Neural cell (in vitro differentiated cells): Measurements from ENCODE around the gene MALSU1. TPM values are rescaled to one million over a fixed set of nuclear protein-coding genes. Genes with fewer than 3 reads are reported as not detected.

ENCODE experiments used
- H2AFZ ChIP-seq: fragments of 200-600, 300-800 bp; sonication (generic), shearing (Covaris generic); 2 replicates; pipeline ENCODE4 v1.6.0; 2014; ENCODE audit warnings: low read depth, mild to moderate bottlenecking, antibody characterized with exemption, low read length, moderate library complexity
- H3F3A ChIP-seq: fragments of 200-600 bp; shearing (Covaris generic); 2 replicates; pipeline ENCODE4 v1.6.1; 2016; ENCODE audit warnings: mild to moderate bottlenecking, moderate library complexity, mixed read lengths, antibody characterized with exemption, low read length; ENCODE audit not compliant: insufficient read depth, poor library complexity, severe bottlenecking
- H3K27ac ChIP-seq: fragments of 200-600, 300-800 bp; sonication (generic), shearing (Covaris generic); 2 replicates; pipeline ENCODE4 v1.5.1; 2014; ENCODE audit warnings: mild to moderate bottlenecking, low read length, moderate library complexity
- H3K27me3 ChIP-seq: fragments of 300-800, 200-600 bp; sonication (generic), shearing (Covaris generic); 2 replicates; pipeline ENCODE4 v1.6.0; 2014; ENCODE audit warnings: mild to moderate bottlenecking, low read depth, low read length, moderate library complexity; ENCODE audit not compliant: insufficient read depth
- H3K36me3 ChIP-seq: fragments of 300-800, 200-600 bp; sonication (generic), shearing (Covaris generic); 2 replicates; pipeline ENCODE4 v1.5.1; 2014; ENCODE audit warnings: mild to moderate bottlenecking, antibody characterized with exemption, low read length, moderate library complexity; ENCODE audit not compliant: insufficient read depth
- H3K4me2 ChIP-seq: fragments of 300-800, 200-600 bp; sonication (generic), shearing (Covaris generic); 2 replicates; pipeline ENCODE4 v1.6.0; 2014; ENCODE audit warnings: mild to moderate bottlenecking, low read length
- H3K4me3 ChIP-seq: fragments of 300-800, 200-600 bp; sonication (generic), shearing (Covaris generic); 2 replicates; pipeline ENCODE4 v1.5.1; 2014; ENCODE audit warnings: mild to moderate bottlenecking, low read length, moderate library complexity
- H3K79me2 ChIP-seq: fragments of 200-600 bp; shearing (Covaris generic); replicated peaks from 2 replicates; pipeline ENCODE4 v1.6.0; 2014; ENCODE audit warnings: mild to moderate bottlenecking, low read length, moderate library complexity; ENCODE audit not compliant: insufficient read depth
- H3K9ac ChIP-seq: fragments of 300-800, 200-600 bp; sonication (generic), shearing (Covaris generic); 2 replicates; pipeline ENCODE4 v1.6.1; 2016; ENCODE audit warnings: mild to moderate bottlenecking, low read length, mixed read lengths
- H3K9me2 ChIP-seq: fragments of 200-600 bp; shearing (Covaris generic); 2 replicates; pipeline ENCODE4 v1.6.1; 2016; ENCODE audit warnings: mild to moderate bottlenecking, low read length, mixed read lengths; ENCODE audit not compliant: insufficient read depth
- H3K9me3 ChIP-seq: fragments of 200-600, 300-800 bp; sonication (generic), shearing (Covaris generic); 2 replicates; pipeline ENCODE4 v1.6.1; 2016; ENCODE audit warnings: mild to moderate bottlenecking, mixed run types, low read length, moderate library complexity, mixed read lengths
- H4K20me1 ChIP-seq: fragments of 200-600 bp; shearing (Covaris generic); 2 replicates; pipeline ENCODE4 v1.6.1; 2016; ENCODE audit warnings: mild to moderate bottlenecking, mixed run types; ENCODE audit not compliant: insufficient read depth
- EP300 ChIP-seq: fragments of 450-650 bp; conservative IDR thresholded peaks from 2 replicates; pipeline ENCODE4 v1.6.1; 2014; ENCODE audit warnings: antibody characterized with exemption, mild to moderate bottlenecking, moderate library complexity; ENCODE audit not compliant: poor library complexity, severe bottlenecking
- EZH2 ChIP-seq: fragments of 200-600, 300-800 bp; shearing (Covaris generic), sonication (generic); IDR thresholded peaks from 2 replicates; pipeline ENCODE4 v1.6.1; 2014; ENCODE audit warnings: antibody characterized with exemption, low read length, borderline replicate concordance, mild to moderate bottlenecking; ENCODE audit not compliant: insufficient read depth, poor library complexity, severe bottlenecking
- MXI1 ChIP-seq: fragments of 450-650 bp; conservative IDR thresholded peaks from 2 replicates; pipeline ENCODE4 v1.6.1; 2014; ENCODE audit warnings: antibody characterized with exemption, mild to moderate bottlenecking; ENCODE audit not compliant: poor library complexity, severe bottlenecking
- POLR2AphosphoS5 ChIP-seq: IDR thresholded peaks from 2 replicates; pipeline ENCODE4 v1.6.1; 2012
- RAD21 ChIP-seq: fragments of 450-650 bp; conservative IDR thresholded peaks from 2 replicates; pipeline ENCODE4 v1.6.1; 2014; ENCODE audit warnings: antibody characterized with exemption, mild to moderate bottlenecking, moderate library complexity
- REST ChIP-seq: IDR thresholded peaks from 2 replicates; pipeline ENCODE4 v1.6.1; 2012; ENCODE audit warnings: borderline replicate concordance
- SMC3 ChIP-seq: fragments of 450-650 bp; conservative IDR thresholded peaks from 2 replicates; pipeline ENCODE4 v1.6.1; 2014; ENCODE audit warnings: antibody characterized with exemption, mild to moderate bottlenecking, moderate library complexity; ENCODE audit not compliant: poor library complexity
- TAF1 ChIP-seq: IDR thresholded peaks from 2 replicates; pipeline ENCODE4 v1.6.1; 2012; ENCODE audit warnings: low read depth
- polyA minus RNA-seq: library from RNA; depleted of rRNA, polyadenylated mRNA; stranded (reverse); fragments of >200 nt; gene quantifications from 2 replicates; pipeline ENCODE4 v1.2.3, GENCODE V29; 2014
- polyA plus RNA-seq: library from polyadenylated mRNA; depleted of rRNA; stranded (reverse); fragments of >200 nt; gene quantifications from 2 replicates; pipeline ENCODE4 v1.2.3, GENCODE V29; 2014
- TF ChIP-seq, protein P1 (sequence below): fragments of 450-650 bp; IDR thresholded peaks from 2 replicates; pipeline ENCODE4 v1.5.1; 2014; ENCODE audit warnings: antibody characterized with exemption, mild to moderate bottlenecking, moderate library complexity; ENCODE audit not compliant: poor library complexity, severe bottlenecking

Gene MALSU1
- polyA plus RNA-seq (77.8 and 83.0 TPM in 2 replicates), polyA minus RNA-seq (27.0 and 36.6 TPM in 2 replicates)

DNA sequence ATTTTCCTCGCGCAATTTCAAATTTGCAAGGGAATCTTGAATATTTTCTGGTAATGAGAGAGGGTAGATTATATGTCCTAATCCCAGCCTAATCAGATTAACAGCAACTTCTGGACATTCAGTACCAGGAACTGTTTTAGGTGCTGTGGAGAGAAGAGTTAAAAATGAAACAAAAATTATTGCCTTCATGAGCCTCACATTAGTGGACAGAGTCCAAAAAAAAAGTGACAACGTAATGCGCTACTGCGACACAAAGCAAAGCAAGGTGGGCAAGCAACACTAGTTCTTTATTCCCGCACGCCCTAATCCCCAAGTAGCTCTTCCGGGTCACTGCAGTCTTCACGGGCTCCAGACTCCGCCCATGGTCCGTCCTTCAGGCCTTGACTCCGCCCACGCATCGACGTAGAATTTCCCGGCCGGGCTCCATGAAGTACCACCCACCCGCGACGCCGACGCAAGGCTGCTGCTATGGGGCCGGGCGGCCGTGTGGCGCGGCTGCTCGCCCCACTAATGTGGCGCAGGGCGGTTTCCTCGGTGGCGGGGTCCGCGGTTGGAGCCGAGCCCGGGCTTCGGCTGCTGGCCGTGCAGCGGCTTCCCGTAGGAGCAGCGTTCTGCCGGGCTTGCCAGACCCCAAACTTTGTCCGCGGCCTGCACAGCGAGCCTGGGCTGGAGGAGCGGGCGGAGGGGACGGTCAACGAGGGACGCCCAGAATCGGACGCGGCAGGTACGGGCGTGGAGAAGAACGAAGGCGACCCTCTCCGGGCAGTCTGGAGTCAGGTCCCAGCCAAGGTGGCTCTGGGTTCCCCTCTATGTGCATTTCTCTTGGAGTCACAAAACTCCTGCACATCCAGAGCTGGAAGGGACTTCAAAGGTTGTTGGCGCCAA, at the start of gene MALSU1:
Gene MALSU1, plus strand, starts transcription at position 455 of the 885 bp plus-strand sequence. Its CDS starts 14 bp downstream, at position 469.
- Histone ChIP-seq H2AFZ (peak within 1 kb of the TSS; percentile 74), H3K27ac (peak within 1 kb of the TSS; percentile 69), H3K79me2 (peaks cover 27% of the 10 kb centered on the region), H3F3A (no peaks in the 10 kb centered on the region), H3K9me2 (no peaks in the 10 kb centered on the region), H3K27me3 (no peaks in the 10 kb centered on the region), H3K9me3 (no peaks in the 10 kb centered on the region), H3K4me3 (peak within 1 kb of the TSS; percentile 80), H4K20me1 (no peaks in the 10 kb centered on the region), H3K36me3 (no peaks in the 10 kb centered on the region), H3K9ac (peak within 1 kb of the TSS; percentile 83), H3K4me2 (peak within 1 kb of the TSS; percentile 98)
- peak; percentile 39 for TF ChIP-seq RAD21
- no peak for TF ChIP-seq TAF1
- no peak for TF ChIP-seq EP300
- peak; percentile 90 for TF ChIP-seq POLR2AphosphoS5
- peak; percentile 44 for TF ChIP-seq SMC3
- TF ChIP-seq MXI1 = peak; percentile 94
- TF ChIP-seq, protein P1, sequence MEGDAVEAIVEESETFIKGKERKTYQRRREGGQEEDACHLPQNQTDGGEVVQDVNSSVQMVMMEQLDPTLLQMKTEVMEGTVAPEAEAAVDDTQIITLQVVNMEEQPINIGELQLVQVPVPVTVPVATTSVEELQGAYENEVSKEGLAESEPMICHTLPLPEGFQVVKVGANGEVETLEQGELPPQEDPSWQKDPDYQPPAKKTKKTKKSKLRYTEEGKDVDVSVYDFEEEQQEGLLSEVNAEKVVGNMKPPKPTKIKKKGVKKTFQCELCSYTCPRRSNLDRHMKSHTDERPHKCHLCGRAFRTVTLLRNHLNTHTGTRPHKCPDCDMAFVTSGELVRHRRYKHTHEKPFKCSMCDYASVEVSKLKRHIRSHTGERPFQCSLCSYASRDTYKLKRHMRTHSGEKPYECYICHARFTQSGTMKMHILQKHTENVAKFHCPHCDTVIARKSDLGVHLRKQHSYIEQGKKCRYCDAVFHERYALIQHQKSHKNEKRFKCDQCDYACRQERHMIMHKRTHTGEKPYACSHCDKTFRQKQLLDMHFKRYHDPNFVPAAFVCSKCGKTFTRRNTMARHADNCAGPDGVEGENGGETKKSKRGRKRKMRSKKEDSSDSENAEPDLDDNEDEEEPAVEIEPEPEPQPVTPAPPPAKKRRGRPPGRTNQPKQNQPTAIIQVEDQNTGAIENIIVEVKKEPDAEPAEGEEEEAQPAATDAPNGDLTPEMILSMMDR = no peak
- TF ChIP-seq EZH2 = no peak
- TF ChIP-seq REST = peak; percentile 63

GRCh38 chr7:23249486-23249885, 49.7 kb upstream of the MALSU1 start:
- Histone ChIP-seq H3F3A (no peaks in the 10 kb centered on the region), H4K20me1 (no peaks in the 10 kb centered on the region), H3K9me2 (no peaks in the 10 kb centered on the region), H3K4me3 (no peak overlapping the region), H2AFZ (no peak overlapping the region), H3K4me2 (no peak overlapping the region), H3K9me3 (no peaks in the 10 kb centered on the region), H3K36me3 (no peaks in the 10 kb centered on the region), H3K27ac (no peak overlapping the region), H3K27me3 (peaks cover 10% of the 10 kb centered on the region), H3K79me2 (no peaks in the 10 kb centered on the region), H3K9ac (no peak overlapping the region)
- TF ChIP-seq EZH2 (no peak), EP300 (no peak), RAD21 (no peak), MXI1 (no peak), POLR2AphosphoS5 (no peak), TAF1 (no peak), REST (no peak), SMC3 (no peak)
- TF ChIP-seq, protein P1 = no peak
